Astrocyte (in vitro differentiated cells and primary cell): ENCODE results near the gene MYEOV.

ENCODE experiments used
- CTCF ChIP-seq: IDR thresholded peaks from 2 replicates; pipeline ENCODE4 v1.5.1; 2011; ENCODE audit warnings: low read depth, mild to moderate bottlenecking, inconsistent platforms, low read length, moderate library complexity; ENCODE audit not compliant: insufficient read depth
- EZH2 ChIP-seq: IDR thresholded peaks from 2 replicates; pipeline ENCODE4 v1.6.1; 2012; ENCODE audit warnings: mild to moderate bottlenecking, low read length, inconsistent platforms; ENCODE audit not compliant: insufficient read depth

- TF ChIP-seq EZH2 = no peak
- TF ChIP-seq CTCF = no peak
Measured at GRCh38 chr11:69343401-69344321, 49.7 kb downstream of the MYEOV start.
